Stimulated activated naive CD4-positive, alpha-beta T cell treated with Interleukin-2 at 50 U/mL for 16 hours (primary cell): Measurements from ENCODE around the gene PITPNM1.
"Not testable (repeated sequence)": the region's sequence is repeated elsewhere in the genome, so short reads cannot be mapped to it uniquely, and the experiment has no call there.

ENCODE experiments used
- DNase-seq: peaks from one replicate; lab custom pipeline; 2025; lab: John Stamatoyannopoulos, UW

The PITPNM1 gene

DNA sequence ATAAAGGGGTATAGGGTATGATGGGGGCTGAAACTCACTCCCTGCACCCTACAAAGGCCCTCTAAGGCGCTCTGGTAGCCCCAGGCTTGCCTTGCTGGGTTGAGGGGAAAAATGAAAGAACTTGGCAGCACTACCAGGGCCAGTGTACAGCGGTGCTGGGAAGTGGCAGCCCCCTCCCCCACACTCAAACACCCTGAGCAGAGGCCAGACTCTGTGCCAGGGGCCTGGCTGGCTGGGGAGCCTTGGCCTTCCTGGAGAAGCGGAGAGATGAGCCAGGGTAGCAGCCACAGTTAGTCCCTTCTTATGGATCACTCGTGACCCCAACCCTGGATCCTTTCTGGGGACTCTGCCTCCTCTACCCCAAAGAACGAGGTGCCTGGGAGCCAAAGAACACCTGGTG, 38.8 kb downstream of the PITPNM1 start:
- DNase-seq: no peak

DNA sequence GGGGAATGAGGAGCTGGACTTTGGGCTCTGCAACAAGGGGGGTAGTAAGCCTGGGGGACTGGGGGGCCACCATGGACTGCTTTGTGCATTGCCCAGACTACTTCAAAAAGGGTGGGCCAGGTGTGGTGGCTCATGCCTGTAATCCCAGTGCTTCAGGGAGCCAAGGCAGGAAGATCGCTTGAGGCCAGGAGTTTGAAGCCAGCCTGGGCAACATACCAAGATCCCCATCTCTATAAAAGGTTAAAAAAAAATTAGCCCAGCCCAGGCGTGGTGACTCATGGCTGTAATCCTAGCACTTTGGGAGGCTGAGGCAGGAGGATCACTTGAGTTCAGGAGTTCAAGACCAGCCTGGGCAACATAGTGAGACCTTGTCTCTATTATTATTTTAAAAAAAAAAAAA, 39.6 kb downstream of the PITPNM1 start:
- not testable (repeated sequence) for DNase-seq

DNA sequence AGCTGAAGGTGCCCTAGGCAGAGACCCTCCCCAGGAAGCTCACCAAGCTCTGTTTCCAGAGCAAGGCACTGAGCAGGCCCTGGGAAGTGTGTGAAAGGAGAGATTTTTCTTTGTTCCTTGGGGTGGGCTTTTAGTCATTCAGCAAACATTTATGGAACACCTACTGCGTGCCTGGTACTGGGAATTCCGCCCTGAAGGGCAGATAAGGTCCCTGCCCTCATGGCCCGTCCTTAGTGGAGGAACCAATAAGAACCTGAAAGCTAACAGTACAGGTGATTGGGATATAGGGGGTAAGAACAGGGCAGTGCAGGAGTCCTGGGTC, 40.0 kb downstream of the PITPNM1 start:
- no peak for DNase-seq

DNA sequence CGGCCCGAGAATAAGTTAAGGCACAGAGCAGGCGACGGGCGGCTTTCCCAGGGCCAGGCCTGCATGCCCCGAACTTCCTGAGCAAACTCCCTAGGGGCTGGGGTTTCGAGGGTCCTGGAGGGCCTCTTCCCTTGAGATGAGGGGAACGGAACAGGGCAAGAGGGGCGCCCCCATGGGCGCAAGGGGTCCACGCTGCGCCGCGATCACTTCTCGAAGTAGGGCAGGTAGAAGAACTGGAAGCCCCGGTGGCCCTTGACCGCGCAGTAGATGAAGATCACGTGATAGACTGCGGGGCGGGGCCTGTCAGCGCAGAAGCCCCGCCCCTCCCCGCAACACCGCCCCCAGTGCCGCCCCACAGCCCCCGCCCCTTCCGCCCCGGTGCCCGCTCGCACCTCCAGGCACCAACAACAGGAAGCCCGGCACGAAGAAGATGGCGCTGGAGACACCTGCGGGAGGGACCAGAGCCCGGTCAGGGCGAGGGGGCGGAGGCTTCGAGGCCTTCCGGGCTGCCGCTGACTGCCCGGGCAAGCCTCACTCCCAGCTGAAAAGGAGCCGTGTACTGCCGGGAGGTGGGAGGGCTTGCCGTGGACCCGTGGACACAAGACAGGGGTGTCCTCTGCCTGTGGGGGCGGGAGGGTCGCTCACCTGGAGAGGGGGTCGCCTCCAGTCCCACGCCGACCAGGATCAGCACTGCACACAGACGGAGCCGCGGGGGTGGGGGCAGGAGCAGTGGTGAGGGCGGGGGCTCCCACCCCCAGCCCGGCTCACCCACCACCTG, 40.6 kb downstream of the PITPNM1 start:
- peak; percentile 90 for DNase-seq

DNA sequence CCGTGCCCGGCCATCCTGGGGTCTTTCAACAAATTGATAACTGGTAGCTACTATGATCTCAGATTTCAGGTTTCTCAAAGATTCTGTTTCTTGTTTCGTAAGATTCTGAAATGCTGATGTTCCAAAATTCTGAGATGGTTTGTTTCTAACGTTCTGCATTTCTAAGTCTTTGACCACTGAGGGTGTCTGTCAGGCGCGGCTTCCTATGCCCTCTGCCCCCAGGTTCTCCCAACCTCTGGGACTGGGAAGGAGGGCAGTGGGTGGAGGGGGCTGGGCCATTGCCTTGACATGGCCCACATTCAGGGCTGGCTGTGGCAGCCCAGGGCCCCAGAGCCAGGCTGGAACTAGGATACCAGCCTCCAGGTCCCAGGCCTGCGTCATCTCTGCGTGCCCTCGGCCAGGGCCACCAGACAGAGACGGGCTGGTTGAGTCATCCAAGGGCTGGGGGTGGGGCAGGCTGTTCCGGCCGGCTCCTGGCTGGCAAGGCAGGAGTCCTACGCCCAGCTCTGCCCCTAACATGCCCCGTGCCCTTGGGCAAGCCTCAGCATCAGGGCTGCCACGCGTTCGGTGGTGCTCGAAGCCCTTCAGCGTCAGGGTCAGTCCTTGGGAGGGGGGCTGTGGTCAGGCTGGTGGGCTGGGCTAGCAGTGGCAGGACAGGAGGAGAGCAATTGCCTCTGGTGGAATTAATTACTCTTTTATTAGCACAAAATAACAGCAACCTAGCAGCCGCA, 41.3 kb downstream of the PITPNM1 start:
- DNase-seq: no peak

DNA sequence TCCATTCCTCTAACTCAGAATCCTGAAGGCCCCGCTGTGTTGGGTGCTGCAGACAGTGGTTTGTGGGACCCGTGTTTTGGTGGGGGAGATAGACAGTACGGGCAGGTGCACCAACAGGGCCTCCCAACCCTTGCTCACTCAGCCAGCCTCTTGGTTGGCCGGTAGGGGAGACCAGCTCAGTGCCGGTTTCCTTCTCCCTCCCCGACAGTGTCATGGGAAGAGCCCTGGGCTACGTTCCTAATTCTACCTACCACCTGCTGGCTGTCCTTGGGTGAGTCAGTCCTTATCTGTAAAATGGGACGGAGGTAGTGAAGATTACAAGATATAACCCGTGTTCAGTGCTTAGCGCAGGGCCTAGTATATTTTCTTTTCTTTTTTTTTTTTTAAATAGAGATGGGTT, 42.0 kb downstream of the PITPNM1 start:
- no peak for DNase-seq

DNA sequence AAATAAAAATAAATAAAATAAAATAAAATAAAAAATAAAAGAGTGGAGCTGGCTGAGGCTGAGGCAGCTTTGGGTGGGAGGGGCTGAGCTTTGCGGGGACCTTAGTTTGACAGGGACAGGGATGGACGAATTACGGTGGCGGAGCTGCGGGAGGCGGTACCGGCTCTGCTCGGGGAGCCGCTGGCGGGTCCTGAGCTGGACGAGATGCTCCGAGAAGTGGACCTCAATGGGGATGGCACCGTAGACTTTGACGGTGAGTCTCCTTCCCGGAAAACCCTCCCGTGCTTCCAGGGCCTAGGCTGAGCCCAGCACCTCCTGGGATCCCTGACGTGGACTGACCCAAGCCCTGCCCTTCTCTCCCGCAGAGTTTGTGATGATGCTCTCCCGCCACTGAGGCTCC, 46.9 kb downstream of the PITPNM1 start:
- DNase-seq: no peak

DNA sequence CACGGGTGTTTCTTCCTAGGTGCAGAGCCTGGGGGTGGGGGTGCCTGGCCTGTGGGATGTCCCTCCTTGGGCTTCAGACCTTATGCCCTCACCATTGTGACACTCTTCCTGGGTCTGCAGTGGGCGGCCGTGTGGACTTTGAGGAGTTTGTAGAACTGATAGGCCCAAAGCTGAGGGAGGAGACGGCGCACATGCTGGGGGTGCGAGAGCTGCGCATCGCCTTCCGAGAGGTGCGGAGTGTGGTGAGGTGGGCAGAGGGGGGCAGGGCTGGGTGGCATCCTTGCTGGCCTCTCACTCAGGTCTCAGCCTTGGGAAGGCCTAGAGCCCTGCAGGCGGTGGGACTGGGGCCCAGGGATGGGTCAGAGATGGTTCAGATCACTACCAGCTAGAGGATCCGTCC, 47.7 kb downstream of the PITPNM1 start:
- no peak for DNase-seq

DNA sequence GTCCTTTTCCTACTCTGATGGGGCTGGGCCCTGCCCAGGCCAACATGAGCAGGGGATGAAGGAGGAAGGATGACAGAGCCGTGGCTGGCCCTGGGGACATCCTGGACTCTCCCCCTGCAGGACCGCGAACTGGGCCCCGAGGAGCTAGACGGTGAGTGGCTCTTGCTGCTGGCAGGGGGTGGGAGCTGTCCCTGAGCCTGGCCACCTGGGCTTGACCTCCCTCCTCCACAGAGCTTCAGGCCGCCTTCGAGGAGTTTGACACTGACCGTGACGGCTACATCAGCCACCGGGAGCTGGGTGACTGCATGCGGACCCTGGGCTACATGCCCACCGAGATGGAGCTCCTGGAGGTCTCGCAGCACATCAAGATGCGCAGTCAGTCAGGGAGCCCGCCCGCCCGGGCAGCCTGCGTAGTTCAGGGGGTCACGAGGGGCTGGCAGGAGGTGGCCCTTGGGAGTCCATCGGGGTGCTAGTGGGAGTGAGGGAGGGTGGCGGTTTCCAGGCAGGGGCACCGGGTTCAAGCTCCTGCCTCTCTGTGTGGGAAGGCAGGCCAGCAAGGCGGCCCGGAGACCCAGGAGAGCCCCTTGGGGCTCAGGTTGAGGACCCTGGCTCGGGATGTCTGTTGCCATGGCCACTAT, 49.0 kb downstream of the PITPNM1 start:
- no peak for DNase-seq

DNA sequence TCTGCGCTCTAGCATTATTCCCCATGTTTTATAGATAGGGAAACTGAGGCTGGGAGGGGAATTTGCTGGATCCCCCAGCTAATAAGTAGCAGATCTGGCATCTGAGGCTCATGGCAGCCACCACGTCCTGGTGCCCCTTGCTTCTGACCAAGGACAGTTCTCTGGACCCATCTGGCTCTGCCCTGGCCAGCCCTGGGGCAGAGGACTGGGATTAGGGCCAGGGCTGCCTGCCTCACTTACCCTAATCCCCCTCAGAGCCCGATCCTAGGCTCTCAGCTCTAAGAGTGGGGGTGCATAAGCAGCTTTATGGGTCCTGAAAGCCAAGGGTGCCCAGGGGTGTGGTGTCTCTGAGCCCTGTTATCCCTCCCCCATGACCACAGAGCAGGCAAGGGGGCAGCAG, 50.1 kb downstream of the PITPNM1 start, which contains the start of gene CABP4:
CABP4 (plus strand) TSS at position 301 of the 400 bp plus-strand sequence; CDS start at position 371, 70 bp downstream.
- DNase-seq: no peak

DNA sequence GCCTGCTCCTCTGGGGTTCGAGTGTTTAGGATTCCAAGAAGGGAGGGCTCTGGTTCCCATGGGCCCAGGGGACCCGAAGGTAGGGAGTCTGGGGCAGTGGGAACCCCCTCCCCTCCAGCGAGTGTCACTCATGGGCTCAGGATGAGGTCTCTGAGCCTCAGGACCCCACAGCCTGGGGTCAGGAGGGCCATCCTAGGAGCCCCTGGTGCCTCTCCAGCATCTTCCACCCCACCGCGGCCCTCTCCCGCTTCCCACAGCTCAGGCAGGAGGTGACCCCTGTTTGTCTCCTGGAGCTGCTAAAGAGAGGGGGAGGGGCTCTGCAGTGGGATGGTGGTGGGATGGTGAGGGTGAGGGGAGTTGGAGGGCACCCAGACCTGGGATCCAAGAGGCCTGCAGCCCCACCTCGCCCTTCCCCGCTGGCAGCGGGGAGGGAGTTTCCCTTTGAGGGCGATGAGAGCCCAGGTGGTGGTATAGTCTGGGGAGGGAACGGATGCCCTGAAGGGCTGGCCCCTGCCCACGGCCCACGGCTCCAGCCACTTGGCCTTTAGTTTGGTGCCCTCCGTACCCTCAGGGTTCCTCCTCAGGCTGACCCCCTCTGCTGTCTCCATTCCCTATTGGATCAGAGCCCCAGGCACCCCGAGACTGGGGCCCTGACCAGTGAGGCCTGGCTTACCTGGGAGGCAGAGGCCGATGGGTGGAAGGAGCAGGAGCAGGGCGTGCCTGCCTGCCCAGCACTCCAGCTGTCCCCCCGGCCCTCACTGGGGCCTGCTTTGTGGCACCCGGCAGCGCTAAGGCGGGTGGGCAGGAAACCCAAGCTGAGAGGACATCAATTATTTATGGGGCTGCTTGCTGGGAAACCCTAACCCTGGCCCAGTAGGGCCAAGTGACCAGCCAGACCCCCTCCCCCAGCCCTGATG, 51.1 kb downstream of the PITPNM1 start:
- DNase-seq: no peak

DNA sequence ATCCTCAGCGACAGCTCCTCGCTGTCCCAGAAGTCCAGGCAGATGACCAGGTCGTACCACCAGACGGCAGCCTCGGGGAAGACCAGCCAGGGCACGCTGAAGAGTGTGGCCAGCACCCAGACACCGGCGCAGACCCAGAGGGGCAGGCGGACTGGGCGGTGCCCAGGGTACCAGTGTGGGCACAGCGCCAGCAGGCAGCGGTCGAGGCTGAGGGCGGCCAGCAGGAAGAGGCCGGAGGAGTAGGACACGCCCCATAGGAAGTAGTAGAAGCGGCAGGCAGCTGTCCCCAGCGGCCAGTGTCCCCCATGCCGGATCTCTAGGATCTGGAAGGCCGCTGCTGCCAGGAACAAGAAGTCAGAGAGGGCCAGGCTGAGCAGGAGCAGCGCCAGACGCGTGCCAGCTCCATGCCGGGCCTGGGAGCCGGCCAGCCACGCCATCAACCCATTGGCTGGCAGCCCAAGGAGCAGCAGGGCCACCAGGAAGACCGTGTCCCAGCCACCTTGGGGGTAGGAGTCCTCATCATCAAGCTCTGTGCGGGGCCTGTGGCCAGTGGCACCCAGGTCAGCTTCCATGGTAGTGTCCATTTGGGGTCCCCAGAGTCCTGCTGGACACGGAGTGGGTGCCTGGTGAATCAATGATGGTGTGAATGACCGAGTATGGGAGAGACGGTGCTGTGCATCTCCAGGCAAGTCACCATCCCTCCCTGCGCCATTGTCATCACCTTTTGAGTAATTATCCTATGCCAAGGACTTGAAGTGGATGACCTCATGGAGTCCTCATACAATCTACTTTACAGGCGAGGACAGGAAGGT, 52.8 kb downstream of the PITPNM1 start, which contains the start of gene GPR152:
GPR152 (minus strand) TSS at position 589 of the 812 bp plus-strand sequence; CDS start at position 584, 5 bp downstream.
- DNase-seq: no peak

DNA sequence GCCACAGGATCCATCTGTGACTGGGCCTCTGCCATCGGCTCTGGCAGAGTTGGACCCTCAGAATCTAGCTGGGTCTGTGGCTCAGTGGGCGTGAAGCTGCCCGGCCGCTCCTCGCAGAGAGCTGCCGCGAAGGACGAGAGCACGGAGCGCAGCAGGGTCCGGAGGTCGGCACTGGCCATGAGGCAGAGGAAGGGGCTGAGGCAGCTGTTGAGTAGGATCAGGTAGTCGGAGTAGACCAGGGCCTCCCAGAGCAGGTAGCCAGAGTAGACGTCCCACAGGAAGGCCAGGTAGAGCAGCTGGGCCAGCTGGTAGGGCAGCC, 53.5 kb downstream of the PITPNM1 start:
- DNase-seq: no peak

DNA sequence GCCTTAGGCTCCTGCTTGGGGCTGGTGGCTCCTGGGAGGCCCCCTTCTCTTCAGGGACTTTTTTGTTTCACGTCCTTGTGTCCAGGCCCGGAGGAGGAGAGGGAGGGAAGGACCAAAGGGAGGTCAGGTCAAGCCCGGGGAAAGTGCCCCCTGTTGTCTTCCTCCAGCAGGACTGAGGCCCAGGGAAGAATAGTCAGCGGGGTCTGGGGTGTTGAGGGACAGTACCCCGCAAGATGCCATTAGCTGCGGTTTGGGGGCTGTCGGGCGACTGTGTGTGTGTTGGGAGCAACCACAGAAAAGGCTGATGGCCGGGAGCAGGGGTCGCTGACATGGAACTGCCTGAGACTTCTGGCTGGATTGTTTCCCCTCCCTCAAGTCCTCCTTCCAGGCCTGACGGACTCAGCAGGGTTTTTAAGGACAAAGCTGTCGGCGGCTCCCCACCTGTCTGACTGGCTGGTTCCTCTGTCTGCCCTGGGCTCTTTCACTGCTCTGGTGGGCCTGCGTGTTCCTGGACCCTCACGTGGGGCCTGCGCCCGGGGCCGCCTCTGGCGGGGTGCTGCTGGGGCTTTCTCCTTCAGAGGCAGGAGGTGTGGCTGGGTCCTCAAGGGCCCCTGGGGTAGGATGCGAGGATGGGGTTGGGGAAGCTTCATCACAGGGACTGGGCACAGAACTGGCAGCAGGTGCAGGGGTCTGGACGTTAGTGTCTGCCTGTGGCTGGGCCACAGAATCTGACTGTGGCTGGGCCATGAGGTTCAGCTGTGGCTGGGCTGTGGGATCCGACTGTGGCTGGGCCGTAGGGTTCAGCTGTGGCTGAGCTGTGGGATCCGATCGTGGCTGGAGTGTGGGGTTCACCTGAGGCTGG, 54.1 kb downstream of the PITPNM1 start:
- no peak for DNase-seq

DNA sequence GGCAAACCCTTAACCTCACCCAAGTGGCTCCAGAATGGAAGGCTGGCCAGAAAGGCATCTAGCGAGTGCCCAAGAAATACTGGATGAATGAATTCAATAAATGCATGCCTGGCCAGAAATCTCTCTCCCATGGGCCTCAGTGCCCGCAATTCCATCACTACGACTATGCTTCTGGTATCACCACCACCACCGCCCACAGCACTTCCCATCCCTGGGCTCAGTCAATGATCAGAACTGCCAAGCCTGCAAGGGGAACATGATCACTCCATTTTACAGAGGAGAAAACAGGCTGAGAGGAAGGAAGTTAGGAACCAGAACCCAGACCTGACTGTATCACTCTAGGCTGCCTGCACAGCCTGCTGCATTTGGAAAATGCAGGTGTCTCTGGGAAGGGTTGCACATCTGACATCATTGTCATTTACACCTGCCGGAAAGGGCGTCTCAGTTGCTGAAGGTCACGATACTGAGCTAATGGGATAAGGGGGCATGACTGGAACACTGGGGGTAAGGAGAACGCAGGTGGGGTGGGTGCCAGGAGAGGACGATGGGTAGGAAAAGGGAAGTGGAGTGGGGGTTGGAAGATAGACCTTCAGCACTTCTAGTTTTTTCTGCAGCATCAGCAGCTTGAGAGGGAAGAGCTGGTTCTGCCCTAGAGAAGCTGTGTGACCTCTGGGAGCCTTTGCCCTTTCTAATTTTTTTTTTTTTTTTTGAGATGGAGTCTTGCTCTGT, 55.9 kb downstream of the PITPNM1 start:
- no peak for DNase-seq

DNA sequence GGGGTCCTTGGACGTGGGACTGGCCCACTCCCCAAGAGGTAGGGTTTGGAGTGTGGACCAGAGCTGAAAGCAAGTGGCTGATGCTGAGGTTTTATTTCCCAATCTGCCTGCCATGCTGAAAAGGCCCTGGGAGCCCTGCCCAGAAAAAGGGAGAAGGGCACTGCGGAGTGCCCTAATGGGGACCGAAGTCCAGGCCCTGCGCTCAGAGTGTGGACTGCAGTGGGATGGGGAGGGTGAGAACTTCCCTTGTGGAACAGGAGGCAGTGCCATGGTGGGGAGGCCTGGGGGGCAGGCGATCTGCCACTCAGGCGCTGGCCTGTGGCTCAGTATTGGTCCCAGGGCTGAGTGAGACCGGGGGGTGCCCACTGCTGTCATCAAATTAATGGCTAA, 56.9 kb downstream of the PITPNM1 start:
- no peak for DNase-seq

DNA sequence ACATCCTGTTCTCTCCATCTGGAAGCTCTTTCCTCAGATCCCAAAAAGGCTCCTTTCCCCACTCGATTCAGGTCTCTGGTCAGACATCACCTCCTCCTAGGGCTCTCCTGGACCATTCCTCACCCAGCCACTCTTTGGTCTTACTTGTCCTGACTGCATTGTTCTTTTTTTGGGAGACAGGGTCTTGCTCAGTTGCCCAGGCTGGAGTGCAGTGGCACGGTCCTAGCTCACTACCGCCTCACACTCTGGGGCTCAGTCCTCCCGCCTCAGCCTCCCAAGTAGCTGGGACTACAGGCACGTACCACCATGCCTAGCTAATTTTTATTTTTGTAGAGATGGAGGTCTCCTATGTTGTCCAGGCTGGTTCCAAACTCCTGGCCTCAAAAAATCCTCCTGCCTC, 59.6 kb downstream of the PITPNM1 start:
- no peak for DNase-seq

DNA sequence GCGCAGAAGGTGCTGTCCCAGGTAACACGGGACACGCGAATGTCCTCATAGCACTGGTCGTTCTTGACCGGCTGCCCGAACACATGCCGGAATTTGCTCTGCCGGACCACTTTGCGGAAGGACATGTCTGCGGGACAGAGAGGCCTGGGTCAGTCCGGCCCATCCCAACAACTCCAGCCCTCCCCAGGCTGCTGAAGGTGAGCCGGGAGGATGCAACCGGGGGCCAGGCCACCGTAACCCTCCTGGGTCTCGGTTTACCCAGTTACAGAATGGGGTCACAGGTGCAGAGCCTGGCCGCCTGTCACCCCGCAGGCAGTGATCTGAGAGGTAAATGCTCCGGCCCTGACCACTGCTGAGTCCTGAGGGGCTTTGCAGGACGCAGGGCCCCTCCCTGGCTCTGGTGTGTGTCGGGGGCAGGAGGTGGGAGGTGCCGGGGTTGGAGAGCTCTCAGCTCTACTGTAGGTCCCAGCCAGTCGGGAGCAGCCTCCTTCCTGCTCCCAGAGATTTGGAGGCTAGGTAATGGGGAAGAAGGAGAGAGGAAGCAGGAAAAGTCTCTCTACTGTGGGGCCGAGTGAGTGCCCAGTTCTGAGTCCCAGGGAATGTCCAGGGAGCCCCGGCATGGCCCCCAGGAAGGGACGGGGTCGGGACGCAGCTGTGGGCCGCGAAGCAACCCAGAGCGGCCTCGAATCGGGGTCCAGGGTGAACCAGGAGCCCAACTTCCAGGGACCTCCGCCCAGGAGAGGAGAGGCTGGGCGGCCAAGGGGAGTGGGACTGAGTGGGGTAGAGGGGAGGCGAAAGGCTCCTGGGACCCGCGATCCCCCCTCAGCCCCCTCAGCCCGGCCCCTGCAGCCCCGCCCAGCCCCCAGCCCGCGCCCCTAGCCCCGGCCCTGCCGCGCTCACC, 62.4 kb downstream of the PITPNM1 start:
- DNase-seq: no peak
